HG03139 (cell line): ENCODE results near the gene SYT13.

ENCODE experiments used
- ATAC-seq: cut with Tn5 transposase; IDR thresholded peaks from one replicate; pipeline ENCODE4 v1.9.1; 2021; ENCODE audit not compliant: unreplicated experiment

The SYT13 gene

GRCh38 chr11:45275828-45276227 is 10.3 kb downstream of the SYT13 start:
- no peak for ATAC-seq

- no peak for ATAC-seq
Observed at GRCh38 chr11:45274206-45274605, 11.9 kb downstream of the SYT13 start.

GRCh38 chr11:45273509-45273908 is 12.6 kb downstream of the SYT13 start:
- no peak for ATAC-seq

- ATAC-seq: no peak
Observed at GRCh38 chr11:45272701-45273100, 13.4 kb downstream of the SYT13 start.

GRCh38 chr11:45270946-45271716 is 15.0 kb downstream of the SYT13 start:
- no peak for ATAC-seq

- no peak for ATAC-seq
Observed at GRCh38 chr11:45269678-45270077, 16.5 kb downstream of the SYT13 start.

GRCh38 chr11:45267652-45268299 is 18.4 kb downstream of the SYT13 start:
- no peak for ATAC-seq

GRCh38 chr11:45267052-45267451 is 19.1 kb downstream of the SYT13 start:
- no peak for ATAC-seq

- ATAC-seq: no peak
Observed at GRCh38 chr11:45266676-45267020, 19.5 kb downstream of the SYT13 start.

GRCh38 chr11:45265969-45266675 is 20.0 kb downstream of the SYT13 start:
- no peak for ATAC-seq

- no peak for ATAC-seq
Observed at GRCh38 chr11:45264839-45265515, 21.2 kb downstream of the SYT13 start.

GRCh38 chr11:45263773-45264172 is 22.4 kb downstream of the SYT13 start:
- ATAC-seq: no peak

GRCh38 chr11:45262900-45263299 is 23.2 kb downstream of the SYT13 start:
- ATAC-seq: no peak

- ATAC-seq: no peak
Observed at GRCh38 chr11:45260071-45260470, 26.1 kb downstream of the SYT13 start.

- no peak for ATAC-seq
Observed at GRCh38 chr11:45259592-45259991, 26.5 kb downstream of the SYT13 start.

GRCh38 chr11:45258982-45259530 is 27.1 kb downstream of the SYT13 start:
- no peak for ATAC-seq

GRCh38 chr11:45254070-45254469 is 32.1 kb downstream of the SYT13 start:
- no peak for ATAC-seq

- no peak for ATAC-seq
Observed at GRCh38 chr11:45253640-45254039, 32.5 kb downstream of the SYT13 start.

GRCh38 chr11:45252877-45253276 is 33.3 kb downstream of the SYT13 start:
- ATAC-seq: no peak

GRCh38 chr11:45252134-45252856 is 33.8 kb downstream of the SYT13 start:
- no peak for ATAC-seq
